NCI-H2171 treated with DMSO at 0.1 percent for 48 hours (cell line): ENCODE results near the gene MTRFR.
"Not testable (repeated sequence)": the region's sequence is repeated elsewhere in the genome, so short reads cannot be mapped to it uniquely, and the experiment has no call there.

Experiments
- DNase-seq: peaks from one replicate; lab custom pipeline; 2025; lab: John Stamatoyannopoulos, UW

Gene MTRFR

GRCh38 chr12:123232807-123233504, at the start of gene MTRFR, which contains the start of gene MPHOSPH9:
Gene MTRFR, plus strand, starts transcription at chr12:123233436. Its CDS starts 20,239 bp downstream, at chr12:123253675.
Gene MPHOSPH9, minus strand, starts transcription at chr12:123233141. Its CDS starts 2,777 bp downstream, at chr12:123230364.
- peak; percentile 100 for DNase-seq

GRCh38 chr12:123187637-123188036, 45.6 kb upstream of the MTRFR start:
- no peak for DNase-seq

GRCh38 chr12:123199936-123200335, 33.3 kb upstream of the MTRFR start:
- DNase-seq: no peak

DNA sequence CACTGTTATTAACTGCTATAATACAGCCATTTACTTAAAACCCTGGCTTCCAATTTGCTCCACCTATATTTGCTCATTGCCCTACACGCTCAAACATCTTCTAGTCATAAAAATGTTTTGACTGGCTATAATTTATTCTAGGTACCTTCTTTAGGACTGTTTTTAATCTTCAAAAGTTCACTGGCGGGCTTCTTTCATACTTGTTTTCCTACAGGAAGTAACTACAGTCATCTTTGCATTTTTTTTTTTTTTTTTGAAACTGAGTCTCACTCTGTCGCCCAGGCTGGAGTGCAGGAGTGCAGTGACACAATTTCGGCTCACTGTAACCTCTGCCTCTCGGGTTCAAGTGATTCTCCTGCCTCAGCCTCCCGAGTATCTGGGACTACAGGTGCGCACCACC, 32.8 kb upstream of the MTRFR start:
- no peak for DNase-seq

DNA sequence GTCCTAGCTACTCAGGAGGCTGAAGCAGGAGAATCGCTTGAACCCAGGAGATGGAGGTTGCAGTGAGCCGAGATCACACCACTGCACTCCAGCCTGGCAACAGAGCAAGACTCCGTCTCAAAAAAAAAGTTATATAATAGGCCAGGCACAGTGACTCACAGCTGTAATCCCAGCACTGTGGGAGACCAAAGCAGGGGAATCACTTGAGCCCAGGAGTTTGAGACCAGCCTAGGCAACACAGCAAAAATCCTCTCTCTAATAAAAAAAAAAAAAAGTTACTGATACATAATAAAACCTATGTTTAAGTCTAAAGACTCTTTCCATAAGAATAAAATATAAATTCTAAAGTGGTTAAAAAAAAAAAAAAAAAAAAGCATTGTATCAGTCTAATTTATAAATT, 26.4 kb upstream of the MTRFR start:
- not testable (repeated sequence) for DNase-seq

- DNase-seq: not testable (repeated sequence)
Measured at GRCh38 chr12:123207815-123208214, 25.4 kb upstream of the MTRFR start.

DNA sequence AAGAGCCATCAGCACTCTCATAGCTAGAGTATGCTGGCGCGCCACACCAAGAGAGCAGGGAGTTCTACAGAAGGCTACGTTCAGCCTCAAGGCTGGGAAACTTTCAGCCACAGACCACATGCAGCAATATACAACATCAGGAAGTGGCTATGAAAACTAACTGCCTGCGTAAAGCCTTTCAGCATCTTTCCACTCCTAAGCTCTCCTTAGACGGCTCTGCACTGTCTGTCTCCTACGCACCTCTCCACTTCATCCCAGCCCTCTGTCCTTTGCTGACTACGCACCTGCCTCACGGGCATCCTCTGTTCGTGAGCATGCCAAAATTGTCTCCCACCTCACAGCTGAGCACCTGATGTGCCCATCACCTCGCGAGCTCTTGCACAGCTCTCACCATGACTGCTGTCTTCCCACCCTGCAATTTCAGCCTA, 10.0 kb upstream of the MTRFR start:
- DNase-seq: no peak

GRCh38 chr12:123225443-123225842, 7.8 kb upstream of the MTRFR start:
- DNase-seq: no peak

DNA sequence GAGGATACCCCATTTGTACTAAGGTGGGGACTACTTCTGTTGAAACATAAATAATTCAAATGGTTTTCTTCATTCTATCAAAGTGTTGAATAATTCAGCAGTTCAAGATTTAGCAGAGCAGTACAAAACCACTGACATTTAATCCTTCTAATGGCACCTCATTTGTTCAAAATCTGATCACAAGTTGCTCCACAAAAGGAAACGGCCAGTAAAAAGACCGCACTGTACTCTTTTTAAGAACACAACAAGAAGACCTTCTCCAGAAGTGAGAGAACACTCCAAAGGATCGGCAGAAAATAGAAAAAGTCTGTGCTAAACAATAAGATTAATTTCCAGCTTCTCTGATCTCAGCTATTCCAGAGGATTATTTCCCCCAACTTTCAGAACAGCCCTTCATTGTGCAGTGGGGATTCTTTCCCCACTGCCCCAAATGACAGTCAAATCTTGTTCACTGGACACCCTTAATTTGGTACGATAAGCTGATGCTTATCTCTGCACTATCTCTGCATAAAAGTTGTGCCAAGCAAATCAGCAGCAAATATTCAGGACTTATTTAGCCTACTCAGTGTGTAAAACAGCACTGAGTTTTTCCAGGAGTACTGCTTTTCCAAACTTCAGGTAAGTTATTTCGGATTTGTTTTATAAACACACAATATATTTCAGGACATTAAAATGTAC, 5.5 kb upstream of the MTRFR start:
- no peak for DNase-seq

DNA sequence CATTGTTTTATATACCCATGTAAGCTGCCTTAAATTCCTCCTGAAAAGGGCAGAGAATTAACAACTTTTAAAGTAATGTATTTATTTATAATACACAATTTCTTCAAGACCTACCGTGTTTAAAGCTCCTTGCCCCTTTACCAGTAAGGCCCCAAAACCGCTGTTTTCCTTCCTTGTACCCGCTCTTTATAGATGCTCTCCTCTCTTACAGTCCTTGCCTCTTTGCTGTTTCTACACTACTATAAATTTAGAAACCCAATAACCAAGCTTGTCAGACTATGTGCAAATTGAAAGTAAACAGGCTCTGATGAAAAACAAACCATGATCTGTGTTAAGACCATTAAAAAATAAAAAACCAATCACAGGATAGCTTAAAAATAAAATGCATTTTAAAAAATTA, 4.2 kb upstream of the MTRFR start:
- no peak for DNase-seq

DNA sequence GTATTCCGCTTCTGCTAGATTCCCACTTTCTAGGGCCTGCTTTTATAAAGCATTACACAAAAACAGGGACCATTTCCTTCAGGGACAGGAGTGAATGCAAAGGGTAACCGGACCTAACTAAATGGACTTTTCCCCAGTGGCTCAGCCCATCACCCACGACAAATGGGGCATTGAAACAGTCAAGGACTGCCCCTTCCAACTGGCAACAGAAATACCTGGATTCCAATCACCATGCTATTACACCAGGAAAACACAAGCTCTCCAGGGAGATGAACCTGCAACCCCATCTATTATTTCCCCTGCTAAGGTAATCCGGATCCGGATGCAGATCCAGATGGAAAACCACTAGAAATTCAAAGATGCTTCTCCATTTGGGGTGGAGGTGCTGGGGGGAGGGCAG, 1.3 kb upstream of the MTRFR start:
- peak; percentile 39 for DNase-seq

GRCh38 chr12:123232472-123232806, 797 bp upstream of the MTRFR start:
- DNase-seq: no peak

- DNase-seq: no peak
Measured at GRCh38 chr12:123233505-123234308, 471 bp downstream of the MTRFR start.

- DNase-seq: peak; percentile 47
Measured at GRCh38 chr12:123237646-123238329, 4.6 kb downstream of the MTRFR start.

DNA sequence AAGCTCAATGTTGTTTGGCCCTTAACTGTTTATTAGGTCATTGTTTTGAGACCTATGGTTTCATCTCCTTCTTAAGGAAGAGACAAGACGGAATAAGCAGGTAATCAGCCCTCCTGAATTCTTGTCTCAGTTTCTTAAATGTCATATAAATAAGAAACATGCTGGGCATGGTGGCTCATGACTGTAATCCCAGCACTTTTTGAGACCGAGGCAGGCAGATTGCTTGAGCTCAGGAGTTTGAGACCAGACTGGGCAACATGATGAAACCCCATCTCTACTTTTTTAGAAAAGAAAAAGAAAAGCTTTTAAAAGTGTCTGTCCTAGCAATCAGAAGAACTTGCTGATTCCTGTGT, 5.1 kb downstream of the MTRFR start:
- no peak for DNase-seq

DNA sequence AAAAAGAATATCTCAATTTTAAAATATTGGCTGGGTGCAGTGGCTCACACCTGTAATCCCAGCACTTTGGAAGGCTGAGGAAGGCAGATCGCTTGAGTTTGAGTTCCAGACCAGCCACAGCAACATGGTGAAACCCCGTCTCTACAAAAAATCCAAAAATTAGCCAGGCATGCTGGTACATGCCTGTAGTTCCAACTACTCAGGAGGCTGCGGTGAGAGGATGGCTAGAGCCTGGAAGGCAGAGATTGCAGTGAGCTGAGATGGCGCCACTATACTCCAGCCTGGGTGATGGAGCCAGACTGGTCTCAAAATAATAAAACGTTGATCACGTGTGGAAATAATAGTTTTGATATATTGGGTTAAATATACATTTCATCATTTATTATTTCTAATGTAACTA, 5.7 kb downstream of the MTRFR start:
- no peak for DNase-seq

- peak; percentile 61 for DNase-seq
Measured at GRCh38 chr12:123242116-123242904, 9.1 kb downstream of the MTRFR start.

GRCh38 chr12:123243671-123244262, 10.5 kb downstream of the MTRFR start:
- DNase-seq: no peak

GRCh38 chr12:123245678-123246077, 12.4 kb downstream of the MTRFR start:
- DNase-seq: no peak

DNA sequence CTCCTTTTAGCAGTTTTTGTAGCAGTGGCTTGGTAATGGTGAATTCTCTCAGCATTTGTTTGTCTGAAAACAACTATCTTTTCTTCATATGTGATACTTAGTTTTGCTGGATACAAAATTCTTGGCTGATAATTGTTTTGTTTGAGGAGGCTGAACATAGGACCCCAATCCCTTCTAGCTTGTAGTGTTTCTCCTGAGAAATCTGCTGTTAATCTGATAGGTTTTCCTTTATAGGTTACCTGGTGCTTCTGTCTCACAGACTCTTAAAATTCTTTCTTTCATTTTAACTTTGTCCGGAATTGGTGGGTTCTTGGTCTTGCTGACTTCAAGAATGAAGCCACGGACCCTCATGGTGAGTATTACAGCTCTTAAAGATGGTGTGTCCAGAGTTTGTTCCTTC, 14.9 kb downstream of the MTRFR start:
- not testable (repeated sequence) for DNase-seq
